ENCODE results near the gene SHROOM3.

DNA sequence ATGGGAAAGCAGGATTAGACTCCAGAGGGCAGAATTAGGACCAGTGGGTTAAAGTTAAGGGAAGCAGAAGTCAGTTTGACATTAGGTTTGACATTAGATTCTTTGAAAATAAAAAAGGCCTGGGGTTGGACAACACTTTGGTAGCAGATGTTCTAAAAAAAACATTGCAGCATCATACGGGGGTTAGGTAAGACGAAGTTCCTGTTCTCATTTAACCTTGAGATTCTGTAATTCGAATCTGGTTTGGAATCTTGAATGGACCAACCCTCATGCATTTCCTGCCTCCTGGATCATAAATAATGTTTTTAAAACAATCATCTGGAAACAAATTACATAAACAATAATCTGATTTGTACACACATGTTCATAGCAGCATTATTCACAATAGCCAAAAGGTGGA is 181.0 kb downstream of the SHROOM3 start:
- TF ChIP-seq, protein P1, sequence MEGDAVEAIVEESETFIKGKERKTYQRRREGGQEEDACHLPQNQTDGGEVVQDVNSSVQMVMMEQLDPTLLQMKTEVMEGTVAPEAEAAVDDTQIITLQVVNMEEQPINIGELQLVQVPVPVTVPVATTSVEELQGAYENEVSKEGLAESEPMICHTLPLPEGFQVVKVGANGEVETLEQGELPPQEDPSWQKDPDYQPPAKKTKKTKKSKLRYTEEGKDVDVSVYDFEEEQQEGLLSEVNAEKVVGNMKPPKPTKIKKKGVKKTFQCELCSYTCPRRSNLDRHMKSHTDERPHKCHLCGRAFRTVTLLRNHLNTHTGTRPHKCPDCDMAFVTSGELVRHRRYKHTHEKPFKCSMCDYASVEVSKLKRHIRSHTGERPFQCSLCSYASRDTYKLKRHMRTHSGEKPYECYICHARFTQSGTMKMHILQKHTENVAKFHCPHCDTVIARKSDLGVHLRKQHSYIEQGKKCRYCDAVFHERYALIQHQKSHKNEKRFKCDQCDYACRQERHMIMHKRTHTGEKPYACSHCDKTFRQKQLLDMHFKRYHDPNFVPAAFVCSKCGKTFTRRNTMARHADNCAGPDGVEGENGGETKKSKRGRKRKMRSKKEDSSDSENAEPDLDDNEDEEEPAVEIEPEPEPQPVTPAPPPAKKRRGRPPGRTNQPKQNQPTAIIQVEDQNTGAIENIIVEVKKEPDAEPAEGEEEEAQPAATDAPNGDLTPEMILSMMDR (IDR thresholded peaks at IDR 0.05), result no peak
- TF ChIP-seq ZFX (IDR thresholded peaks at IDR 0.05; ENCODE audit: borderline replicate concordance), result no peak
